GM18517 (cell line): ENCODE results near the gene RASL10A.

Experiments used
- ATAC-seq: cut with Tn5 transposase; IDR thresholded peaks from one replicate; pipeline ENCODE4 v1.9.1; 2021; ENCODE audit warnings: mild to moderate bottlenecking, moderate library complexity; ENCODE audit not compliant: unreplicated experiment

Gene RASL10A

DNA sequence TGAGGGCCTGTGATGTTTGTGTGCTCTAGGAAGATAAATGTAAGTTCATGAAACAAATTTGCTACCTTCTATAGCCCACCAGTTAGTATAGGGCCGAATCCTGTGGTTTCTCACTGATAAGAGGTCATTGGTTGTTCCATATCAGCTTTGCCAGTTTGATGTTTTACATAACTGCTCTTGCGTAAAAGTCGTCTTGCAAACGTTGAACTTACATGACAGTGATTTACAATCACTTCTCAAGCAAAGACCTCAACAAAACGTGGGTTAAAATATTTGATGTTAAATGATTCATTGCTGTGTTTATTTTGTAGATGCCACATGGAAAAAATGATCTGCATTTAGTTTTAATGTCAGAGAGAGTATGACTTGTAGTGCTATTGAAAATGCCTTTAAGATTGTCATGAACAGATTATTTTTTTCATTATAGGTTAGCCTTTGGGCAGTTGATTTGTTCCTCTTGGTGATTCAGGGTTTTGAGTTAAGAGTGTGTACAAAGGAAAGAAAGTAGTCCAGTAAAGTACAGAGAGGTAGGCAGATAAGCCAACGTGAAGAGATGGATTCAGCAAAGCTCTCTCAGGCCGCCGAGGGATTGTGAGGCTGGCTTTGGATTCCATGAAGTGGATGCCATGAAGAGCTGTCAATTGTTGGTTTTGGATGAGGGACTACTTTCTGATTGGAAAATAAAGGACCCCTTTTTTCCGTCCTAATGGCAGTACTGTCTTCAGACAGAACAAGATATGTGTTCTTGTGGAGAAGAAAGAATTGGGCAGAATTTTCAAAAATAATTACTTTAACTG, 44.8 kb downstream of the RASL10A start:
- no peak for ATAC-seq

DNA sequence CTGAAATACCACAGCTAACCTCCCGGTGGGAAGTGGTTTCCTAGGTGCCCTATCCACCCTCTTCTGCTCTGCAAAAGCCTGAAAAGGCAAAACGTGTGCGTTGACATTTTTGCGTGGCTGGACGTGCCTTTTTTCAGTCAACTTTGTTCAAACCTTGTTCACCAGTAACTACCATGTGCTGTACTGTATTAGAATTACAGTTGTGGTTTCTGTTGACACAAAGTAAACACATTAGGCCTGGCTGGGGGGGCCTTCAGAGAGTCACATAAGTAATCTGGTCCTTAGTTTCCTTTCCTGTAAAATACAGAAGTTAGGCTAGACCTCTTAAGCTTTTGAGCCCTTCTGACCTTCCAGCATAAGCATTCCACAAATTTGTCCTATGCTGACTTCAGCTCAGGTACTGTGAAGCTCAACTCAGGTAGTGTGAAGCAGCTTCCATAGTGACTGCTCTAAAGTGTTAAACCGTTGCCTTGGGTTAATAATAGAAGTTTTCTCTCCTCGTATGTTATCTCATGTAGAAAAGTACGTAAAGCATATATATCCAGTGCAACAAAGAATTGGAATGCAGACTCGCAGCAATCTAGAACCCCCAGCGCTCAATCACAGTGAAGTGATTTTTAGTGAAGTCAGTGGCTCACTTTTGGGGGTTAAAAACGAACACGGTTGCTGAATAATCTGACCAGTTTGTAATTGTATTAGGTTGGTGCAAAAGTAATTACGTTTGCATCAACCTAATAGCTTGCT, 45.6 kb downstream of the RASL10A start:
- no peak for ATAC-seq

DNA sequence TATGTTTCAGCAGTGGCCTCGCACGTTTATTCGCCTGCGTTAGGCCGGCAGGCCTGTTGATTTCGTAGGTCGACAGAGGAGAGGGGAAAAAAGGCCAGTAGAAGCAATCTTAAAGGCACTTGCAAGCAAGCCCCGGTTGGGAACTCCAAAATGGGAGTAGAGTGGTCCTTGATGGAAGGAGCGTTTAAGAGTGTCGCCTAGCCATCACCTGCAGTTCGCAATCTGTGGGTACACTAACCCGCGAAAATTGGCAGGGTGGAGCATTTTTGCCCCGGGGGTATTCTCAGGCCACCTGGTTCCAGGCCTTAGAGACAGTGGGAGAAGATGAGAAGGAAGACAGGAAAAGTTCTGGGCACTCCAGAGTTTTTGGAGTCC, 46.3 kb downstream of the RASL10A start:
- no peak for ATAC-seq

DNA sequence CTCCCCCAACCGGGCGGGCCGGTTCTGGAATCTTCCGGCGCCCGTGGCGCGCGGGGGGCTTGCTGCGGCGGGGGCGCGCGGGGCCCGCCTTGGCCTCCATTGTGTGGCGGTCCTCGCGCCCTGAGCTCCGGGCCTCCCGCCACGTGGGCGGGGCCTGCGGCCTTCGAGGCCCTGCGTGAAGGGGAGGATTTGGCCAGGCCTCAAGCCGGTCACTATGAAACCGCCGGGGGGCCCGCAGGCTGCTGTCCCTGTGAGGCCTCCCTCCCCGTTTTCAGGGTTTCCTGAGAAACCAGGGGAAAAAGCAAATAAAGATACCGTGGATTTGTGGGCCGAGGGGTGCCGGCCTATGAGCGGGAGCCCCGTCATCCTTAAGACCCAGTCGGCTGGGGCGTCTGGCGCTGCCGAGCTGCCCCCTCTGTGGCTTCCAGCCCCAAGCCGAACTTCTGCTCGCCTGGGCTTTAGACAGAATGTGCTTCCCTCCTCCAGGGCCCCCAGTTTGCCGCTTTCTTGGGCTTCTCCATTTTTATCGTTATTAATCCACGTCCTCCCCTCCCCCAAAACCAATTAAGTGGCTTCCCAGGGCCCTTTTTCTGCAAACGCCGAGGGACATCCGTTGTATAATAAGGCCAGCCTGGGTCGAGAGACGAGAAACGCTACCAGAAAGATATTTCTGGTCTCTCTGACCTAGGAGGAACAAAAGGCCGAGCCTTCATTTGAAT, 46.8 kb downstream of the RASL10A start:
- peak; percentile 20 for ATAC-seq

DNA sequence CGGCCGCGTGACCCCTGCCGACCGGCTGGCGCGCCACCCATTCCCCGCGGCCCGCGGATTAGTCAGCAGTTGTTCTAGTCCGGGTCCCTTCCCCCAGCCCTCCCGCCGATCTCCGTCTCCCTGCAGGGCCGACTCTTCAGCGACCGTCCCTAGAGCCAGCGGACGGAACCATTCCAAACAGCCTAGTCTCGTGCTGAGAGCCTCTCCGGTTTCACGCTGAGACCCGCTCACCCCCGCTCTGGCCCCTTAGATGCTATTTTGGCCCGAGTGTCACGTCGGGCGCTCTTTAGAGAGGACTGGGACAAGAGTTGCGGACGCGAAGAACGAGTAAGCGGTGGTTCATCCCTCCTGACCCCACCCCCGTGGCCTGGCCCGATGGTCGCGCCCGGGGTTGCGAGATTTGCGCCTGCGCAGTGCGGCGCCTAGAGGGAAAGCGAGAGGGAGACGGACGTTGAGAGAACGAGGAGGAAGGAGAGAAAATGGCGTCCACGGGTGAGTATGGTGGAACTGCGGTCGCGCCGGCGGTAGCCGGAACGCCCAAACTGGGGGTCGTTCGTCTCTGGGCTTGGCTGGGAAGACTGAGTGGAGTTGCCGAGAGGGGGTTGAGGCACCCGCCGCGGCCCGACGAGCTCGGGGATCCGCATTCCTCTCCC, 47.5 kb downstream of the RASL10A start, which contains the start of the genes EWSR1 and RHBDD3:
Gene EWSR1, plus strand, starts transcription at position 411 of the 653 bp plus-strand sequence. Its CDS starts 69 bp downstream, at position 480.
Gene RHBDD3, minus strand, starts transcription at position 124 of the 653 bp plus-strand sequence. CDS start 2,355 bp downstream, outside the sequence.
- ATAC-seq: peak; percentile 83

DNA sequence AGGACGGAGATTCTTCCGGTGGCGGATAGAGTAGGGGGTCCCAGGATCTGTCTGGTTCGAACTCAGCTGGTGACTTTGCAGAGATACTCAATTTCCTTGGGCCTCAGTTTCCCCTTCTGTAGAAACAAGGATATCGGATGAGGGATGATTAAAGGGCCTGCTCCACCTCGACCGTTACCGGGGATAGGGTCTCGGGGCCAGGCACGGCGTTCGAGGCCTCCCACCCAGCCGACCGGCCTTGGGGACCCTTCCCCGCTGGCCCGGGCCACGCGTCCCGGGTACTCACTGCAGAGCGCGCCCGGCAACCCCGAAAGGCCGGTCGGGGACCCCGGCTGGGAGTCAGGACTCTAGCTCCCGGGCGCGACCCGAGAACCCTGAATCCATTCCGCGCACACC, 48.0 kb downstream of the RASL10A start:
- peak; percentile 29 for ATAC-seq

DNA sequence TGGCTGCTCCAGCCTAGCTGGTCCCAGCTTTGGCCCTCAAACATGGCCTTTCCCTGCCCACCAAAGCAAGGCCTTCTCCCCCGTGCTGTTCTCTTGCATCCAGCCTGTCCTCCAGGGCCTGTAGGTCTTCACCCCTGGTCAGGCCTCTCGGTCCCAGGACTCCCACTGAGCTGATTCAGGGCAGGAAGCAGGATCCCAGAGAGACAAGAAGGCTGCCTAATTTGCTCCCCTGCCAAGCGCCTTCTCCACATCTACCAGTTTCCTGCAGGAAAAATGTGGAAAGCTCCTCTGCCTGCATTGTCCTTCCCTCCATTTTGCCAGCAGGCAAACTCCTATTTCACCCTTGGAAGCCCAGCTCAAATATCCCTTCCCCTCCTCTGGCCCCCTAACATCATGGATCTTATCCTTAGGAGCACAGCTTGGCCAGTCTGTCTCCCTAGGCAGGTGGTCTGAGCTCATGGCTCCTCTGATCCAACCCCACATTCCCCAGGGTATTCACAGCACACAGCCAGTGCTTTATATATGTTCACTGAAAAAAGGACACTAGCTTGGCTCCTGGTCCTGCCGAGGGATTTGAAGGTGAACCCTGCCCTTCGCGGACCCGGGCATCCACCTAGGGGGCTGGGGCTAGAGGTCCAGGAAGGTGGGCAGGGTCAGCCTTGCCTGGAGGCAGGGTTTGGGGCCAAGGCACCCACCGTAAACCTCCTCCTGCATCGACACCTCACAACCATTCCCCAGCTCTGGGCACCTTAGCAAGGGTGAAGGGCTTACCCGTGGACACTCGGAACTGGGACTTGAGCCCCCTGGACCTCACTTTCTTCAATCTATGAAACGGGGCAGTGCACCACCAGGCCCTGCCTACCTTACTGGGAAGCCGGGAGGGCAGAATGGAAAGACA, 48.7 kb downstream of the RASL10A start:
- ATAC-seq: no peak

DNA sequence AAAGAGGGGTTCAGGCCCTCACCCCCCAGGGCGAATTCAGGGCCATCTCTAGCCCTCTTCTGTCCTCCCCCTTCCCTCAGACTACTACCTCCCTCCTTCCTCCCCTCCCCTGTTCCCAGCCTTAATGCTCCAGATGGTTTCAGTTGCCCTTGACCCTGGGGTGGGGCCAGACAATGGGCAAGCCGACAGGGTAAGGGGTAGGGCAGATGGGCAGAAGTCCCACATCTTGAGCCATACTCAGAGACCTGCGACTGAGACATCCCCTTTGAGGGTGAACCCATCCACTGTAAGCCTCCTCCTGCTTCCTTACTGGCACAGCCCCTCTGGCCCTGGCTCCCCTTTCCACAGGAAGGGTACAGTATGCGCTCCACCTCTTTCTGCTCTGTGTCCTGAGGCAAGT, 49.6 kb downstream of the RASL10A start:
- ATAC-seq: no peak

DNA sequence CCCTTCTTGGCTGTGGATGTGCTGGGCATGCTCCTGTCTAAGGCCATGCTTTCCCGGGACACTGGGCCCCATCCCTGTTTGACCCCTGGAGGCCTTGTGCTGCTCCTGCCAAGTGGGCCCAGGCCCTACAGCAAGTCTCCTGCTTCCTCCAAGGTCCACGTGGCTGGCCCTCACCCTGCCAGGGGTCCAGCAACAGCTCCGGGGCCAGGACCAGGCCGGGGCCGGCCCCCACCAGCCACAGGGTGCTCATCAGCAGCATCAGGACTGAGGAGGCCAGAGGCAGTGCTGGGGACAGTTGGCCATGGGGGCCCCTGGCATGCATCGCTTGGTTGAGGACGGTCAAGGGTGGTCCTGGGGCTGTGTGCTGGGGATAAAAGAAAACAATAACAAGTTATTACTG, 50.2 kb downstream of the RASL10A start:
- no peak for ATAC-seq

DNA sequence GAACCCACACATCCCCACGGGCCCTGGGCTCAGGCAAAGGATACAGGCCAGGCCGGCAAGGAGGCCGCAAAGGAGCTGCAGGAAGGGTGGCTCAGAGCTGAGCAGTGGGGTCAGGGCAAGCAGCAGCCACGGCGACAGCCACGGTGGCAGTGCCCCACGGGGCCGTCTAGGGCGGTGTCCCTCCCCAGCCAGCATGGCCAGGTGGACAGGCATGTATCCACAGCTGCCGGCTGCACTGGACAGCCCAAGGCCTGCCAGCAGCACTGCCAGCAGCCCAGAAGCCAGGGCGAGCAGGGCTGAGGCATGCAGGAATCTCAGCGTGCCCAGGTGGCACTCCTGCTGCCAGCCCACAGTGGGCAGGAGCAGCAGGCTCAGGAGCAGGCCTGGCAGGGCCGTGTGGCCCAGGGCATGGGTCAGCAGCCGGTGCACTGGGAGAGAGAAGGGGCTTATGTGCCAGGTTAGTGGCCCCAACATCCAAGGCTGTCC, 51.7 kb downstream of the RASL10A start:
- no peak for ATAC-seq
